NCI-H1417 treated with DMSO at 0.1 percent for 48 hours (cell line): ENCODE data around the gene CLEC16A.

Experiments used
- DNase-seq: peaks from one replicate; lab custom pipeline; 2025; lab: John Stamatoyannopoulos, UW

CLEC16A gene

GRCh38 chr16:11141409-11142260 lies 197.3 kb downstream of the CLEC16A start:
- no peak for DNase-seq

- no peak for DNase-seq
Observed at GRCh38 chr16:11142261-11142630, 197.9 kb downstream of the CLEC16A start.

- no peak for DNase-seq
Observed at GRCh38 chr16:11142951-11143350, 198.6 kb downstream of the CLEC16A start.

- no peak for DNase-seq
Observed at GRCh38 chr16:11143372-11144035, 199.1 kb downstream of the CLEC16A start.

GRCh38 chr16:11144122-11144521 lies 199.8 kb downstream of the CLEC16A start:
- DNase-seq: no peak

- no peak for DNase-seq
Observed at GRCh38 chr16:11145173-11145818, 200.9 kb downstream of the CLEC16A start.

GRCh38 chr16:11145819-11146211 lies 201.5 kb downstream of the CLEC16A start:
- DNase-seq: no peak

GRCh38 chr16:11147033-11147753 lies 202.8 kb downstream of the CLEC16A start:
- DNase-seq: no peak

GRCh38 chr16:11147754-11148444 lies 203.5 kb downstream of the CLEC16A start:
- no peak for DNase-seq

- DNase-seq: no peak
Observed at GRCh38 chr16:11149011-11149616, 204.8 kb downstream of the CLEC16A start.

- DNase-seq: no peak
Observed at GRCh38 chr16:11150190-11150589, 205.8 kb downstream of the CLEC16A start.

- no peak for DNase-seq
Observed at GRCh38 chr16:11151156-11151884, 207.0 kb downstream of the CLEC16A start.

GRCh38 chr16:11151885-11152629 lies 207.7 kb downstream of the CLEC16A start:
- no peak for DNase-seq

GRCh38 chr16:11152677-11153331 lies 208.4 kb downstream of the CLEC16A start:
- DNase-seq: no peak

GRCh38 chr16:11155284-11155806 lies 211.0 kb downstream of the CLEC16A start:
- no peak for DNase-seq

- no peak for DNase-seq
Observed at GRCh38 chr16:11156401-11156800, 212.0 kb downstream of the CLEC16A start.

- DNase-seq: no peak
Observed at GRCh38 chr16:11157143-11157542, 212.8 kb downstream of the CLEC16A start.

GRCh38 chr16:11158018-11158417 lies 213.7 kb downstream of the CLEC16A start:
- DNase-seq: no peak

- no peak for DNase-seq
Observed at GRCh38 chr16:11159282-11159681, 214.9 kb downstream of the CLEC16A start.
